GM23248 (cell line): ENCODE results near the gene PLCL2.
"Not testable (repeated sequence)": the region's sequence is repeated elsewhere in the genome, so short reads cannot be mapped to it uniquely, and the experiment has no call there.

Experiments used
- EZH2 ChIP-seq: fragments of 200-600 bp; sonication (generic); IDR thresholded peaks from 2 replicates; pipeline ENCODE4 v1.6.1; 2018; ENCODE audit warnings: antibody characterized with exemption, mild to moderate bottlenecking; ENCODE audit not compliant: insufficient read depth, poor library complexity, severe bottlenecking
- EZH2phosphoT487 ChIP-seq: fragments of 200-600 bp; sonication (generic); IDR thresholded peaks from 2 replicates; pipeline ENCODE4 v1.6.1; 2018; ENCODE audit warnings: antibody characterized with exemption, moderate library complexity, mild to moderate bottlenecking, low read depth; ENCODE audit not compliant: insufficient read depth

GRCh38 chr3:16979769-16980515 is 95.2 kb downstream of the PLCL2 start:
- TF ChIP-seq EZH2phosphoT487, EZH2: not testable (repeated sequence)
